OCI-LY3 (cell line): ENCODE data around the gene FAM168B.

Source experiments
- CTCF ChIP-seq: fragments of 200-600, 300-600 bp; sonication (generic); IDR thresholded peaks from 2 replicates; pipeline ENCODE4 v1.5.1; 2014; ENCODE audit warnings: antibody characterized with exemption, low read length, low read depth
- EZH2phosphoT487 ChIP-seq: fragments of 200-600 bp; shearing (Covaris generic); IDR thresholded peaks from 2 replicates; pipeline ENCODE4 v1.6.1; 2018; ENCODE audit warnings: antibody characterized with exemption, mixed run types, low read depth

- TF ChIP-seq CTCF (no peak), EZH2phosphoT487 (no peak)
Measured at GRCh38 chr2:131038258-131039100, 54.8 kb downstream of the FAM168B start.
